ENCODE measurements around the gene GPR135. TPM values are rescaled to one million over a fixed set of nuclear protein-coding genes. Genes with fewer than 3 reads are reported as not detected.

GPR135 gene
- total RNA-seq, 1 experiment from 2014 or later, result 0.79 TPM

DNA sequence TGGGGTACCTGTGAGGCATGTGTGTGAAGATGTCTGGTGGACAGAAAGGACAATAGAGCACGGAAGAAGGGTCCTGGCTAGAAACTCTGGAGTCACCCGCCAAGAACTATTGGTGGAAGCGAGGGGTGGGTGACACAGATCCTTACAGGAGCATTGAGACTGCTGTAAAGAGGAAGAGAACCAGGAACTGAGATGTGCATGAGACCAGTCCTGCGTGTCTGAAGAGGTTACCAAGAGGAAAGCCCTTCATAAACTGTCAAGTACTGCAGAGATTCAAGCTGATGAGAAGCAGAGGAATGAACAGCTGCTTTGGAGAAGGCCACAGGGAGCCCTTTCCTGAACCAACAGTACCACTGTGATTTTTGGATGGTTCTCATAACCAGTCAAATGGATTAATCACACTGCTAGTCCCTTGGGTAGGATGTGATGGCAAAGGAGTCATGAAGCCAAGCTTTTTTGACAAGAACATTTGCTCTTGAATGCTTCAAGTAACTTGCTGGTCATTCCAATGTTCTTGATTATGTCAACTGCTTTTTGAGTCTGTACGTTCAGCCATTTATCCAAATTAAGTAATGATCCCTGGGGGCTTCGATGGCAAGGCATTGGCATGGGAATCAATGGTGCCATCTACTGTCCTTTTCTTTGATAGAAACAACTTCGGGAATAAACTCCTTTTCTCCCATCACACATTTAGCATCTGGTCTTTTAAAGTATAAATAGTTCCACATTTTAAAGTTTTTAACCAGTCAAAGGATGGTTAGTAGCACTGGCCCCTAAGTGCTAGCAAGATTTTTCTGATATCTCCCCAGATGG is 42.9 kb downstream of the GPR135 start:
- DNase-seq (ENCODE audit: low read depth), result no peak

DNA sequence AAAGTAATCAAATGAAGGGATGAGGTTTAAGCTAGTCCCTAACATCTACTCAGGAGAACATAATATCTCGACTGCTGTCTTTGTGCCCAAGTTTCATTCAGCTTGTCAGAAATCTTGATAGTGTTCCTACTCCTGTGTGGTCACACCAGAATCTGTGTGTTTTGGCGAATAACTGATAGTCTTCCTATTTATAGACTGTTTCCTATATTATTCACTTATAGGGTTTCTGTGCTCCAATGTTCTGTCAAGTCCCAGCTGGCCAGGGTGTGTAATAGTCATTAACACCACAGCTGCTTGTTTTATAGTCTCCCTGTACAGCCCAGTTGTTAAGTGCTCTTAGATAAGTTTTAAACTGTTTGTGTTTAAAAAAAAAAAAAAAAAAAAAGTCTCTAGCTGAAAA is 45.9 kb downstream of the GPR135 start:
- no peak for DNase-seq (ENCODE audit: low read depth)

DNA sequence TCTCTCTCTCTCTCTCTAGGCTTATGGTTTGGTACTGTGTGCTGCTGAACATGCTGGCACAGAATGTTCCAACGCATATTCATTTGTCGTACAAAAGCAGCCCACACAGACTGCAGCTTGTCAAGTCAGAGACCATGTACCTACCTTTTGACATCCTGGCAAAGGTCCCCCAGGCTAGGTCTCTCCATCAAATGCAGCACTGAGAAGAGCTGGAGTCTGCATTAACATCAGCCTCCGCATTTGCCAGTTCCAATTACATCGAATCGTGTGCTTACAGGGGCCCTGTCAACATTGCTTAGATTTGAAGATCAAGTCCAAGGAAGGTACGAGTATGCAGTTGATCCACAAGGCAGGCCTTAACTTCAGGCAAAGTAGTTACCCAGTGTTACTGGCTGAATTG is 47.9 kb downstream of the GPR135 start:
- no peak for DNase-seq (ENCODE audit: low read depth)

DNA sequence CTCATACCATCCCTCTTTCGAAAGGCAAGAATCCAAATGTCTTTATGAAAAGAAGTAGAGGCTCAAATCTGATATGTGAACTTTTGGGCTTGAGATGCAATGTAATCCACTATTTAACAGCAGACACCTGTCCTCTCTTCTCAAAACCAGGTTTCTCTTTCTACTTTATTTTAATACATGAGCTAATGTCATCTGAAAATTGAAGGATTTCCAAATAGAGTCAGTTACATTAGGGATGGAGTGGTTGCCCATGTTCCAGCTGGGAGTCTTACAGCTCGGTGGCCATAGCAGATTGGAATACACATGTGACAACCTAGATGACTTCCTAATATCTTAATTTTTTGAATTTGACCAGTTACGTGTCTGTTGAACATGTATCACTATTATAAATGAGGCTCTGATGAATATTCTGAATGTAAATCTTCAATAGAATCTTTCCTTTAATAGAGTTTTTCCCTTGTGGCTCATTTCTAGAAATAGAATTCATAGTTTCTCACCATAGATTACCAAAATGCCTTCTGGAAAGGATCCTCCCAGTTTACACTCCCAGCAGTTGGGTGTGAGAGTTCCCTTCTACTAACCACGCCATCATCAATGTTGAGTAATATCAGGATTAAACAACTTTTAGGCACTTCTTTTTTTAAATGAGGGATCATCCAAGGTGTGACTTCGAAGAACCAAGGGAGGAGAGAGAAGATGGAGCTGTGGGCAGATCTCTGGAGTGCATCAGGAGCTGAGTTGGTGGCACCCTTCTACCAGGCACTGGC is 49.2 kb downstream of the GPR135 start:
- DNase-seq (ENCODE audit: low read depth), result no peak

Other genes starting within 250 kb of the GPR135 start
- gene L3HYPDH, start 19.0 kb upstream of the GPR135 start, total RNA-seq (2014; rRNA removed; shearing (Covaris generic)), result 33.2 and 38.1 TPM in 2 replicates
- gene JKAMP, start 19.1 kb upstream of the GPR135 start, total RNA-seq (2014; rRNA removed; shearing (Covaris generic)), result 131 and 142 TPM in 2 replicates
- not detected in 2 replicates for gene CCDC175, start 111.4 kb upstream of the GPR135 start, total RNA-seq (2014; rRNA removed; shearing (Covaris generic))

Measured in M059J (cell line).